LHCN-M2 (cell line): ENCODE data around the gene ZNRD2. TPM values are rescaled to one million over a fixed set of nuclear protein-coding genes. Genes with fewer than 3 reads are reported as not detected.
"Not testable (repeated sequence)": the region's sequence is repeated elsewhere in the genome, so short reads cannot be mapped to it uniquely, and the experiment has no call there.

ENCODE experiments used
- DNase-seq: peaks from one replicate; pipeline ENCODE4 v3.0.0-alpha.2; 2012; ENCODE audit warnings: low read depth
- polyA plus RNA-seq: library from polyadenylated mRNA; unstranded; fragments of >200 nt; gene quantifications from one replicate; pipeline ENCODE4 v1.2.1, GENCODE V29; 2012; ENCODE audit warnings: missing spikeins
- total RNA-seq: library from RNA; depleted of rRNA; stranded (reverse); fragments of >200 nt; gene quantifications from 2 replicates; pipeline ENCODE4 v1.2.3, GENCODE V29; 2014; rRNA removed

ZNRD2 gene, protein sequence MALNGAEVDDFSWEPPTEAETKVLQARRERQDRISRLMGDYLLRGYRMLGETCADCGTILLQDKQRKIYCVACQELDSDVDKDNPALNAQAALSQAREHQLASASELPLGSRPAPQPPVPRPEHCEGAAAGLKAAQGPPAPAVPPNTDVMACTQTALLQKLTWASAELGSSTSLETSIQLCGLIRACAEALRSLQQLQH
- 50.4 and 57.8 TPM in 2 replicates for total RNA-seq
- polyA plus RNA-seq, result 77.3 TPM

DNA sequence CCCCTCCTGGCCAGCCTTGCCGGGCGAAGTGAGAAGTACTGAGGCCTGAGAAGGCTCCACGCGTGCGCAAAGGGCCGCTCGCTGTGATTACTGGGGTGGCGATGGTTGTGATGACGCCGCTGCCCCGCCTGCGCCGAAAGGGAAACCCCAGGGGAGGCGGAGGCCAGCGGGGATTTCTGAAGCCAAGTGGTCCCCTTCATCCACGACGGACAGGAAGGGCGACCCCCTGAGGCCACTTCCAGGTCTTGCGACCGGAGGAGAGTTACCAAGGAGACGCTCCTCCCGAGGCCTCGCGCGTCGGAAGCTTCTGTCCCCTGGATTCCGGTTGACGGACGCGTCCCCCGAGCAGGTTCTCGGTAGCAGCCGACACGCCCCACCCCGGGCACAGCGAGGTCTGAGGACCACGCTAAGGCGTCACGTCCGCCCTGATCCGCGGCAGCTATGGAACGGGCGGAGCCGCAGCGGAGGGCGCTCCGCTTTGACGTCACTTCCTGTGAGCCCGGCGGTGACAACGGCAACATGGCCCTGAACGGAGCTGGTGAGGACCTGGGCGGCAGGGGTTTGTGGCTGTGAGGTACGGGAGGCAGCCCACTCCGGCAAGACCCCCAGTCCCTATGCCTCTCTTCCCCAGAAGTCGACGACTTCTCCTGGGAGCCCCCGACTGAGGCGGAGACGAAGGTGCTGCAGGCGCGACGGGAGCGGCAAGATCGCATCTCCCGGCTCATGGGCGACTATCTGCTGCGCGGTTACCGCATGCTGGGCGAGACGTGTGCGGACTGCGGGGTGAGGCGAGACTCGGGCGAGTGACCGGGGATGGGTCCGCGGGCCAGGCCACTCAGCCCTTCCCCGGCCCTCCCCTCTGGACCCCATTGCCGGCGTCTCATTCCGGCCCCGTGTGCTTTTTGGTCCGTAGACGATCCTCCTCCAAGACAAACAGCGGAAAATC is at the start of gene ZNRD2:
ZNRD2 (plus strand) TSS at position 505 of the 946 bp plus-strand sequence; CDS start at position 520, 15 bp downstream.
- peak; percentile 99 for DNase-seq

DNA sequence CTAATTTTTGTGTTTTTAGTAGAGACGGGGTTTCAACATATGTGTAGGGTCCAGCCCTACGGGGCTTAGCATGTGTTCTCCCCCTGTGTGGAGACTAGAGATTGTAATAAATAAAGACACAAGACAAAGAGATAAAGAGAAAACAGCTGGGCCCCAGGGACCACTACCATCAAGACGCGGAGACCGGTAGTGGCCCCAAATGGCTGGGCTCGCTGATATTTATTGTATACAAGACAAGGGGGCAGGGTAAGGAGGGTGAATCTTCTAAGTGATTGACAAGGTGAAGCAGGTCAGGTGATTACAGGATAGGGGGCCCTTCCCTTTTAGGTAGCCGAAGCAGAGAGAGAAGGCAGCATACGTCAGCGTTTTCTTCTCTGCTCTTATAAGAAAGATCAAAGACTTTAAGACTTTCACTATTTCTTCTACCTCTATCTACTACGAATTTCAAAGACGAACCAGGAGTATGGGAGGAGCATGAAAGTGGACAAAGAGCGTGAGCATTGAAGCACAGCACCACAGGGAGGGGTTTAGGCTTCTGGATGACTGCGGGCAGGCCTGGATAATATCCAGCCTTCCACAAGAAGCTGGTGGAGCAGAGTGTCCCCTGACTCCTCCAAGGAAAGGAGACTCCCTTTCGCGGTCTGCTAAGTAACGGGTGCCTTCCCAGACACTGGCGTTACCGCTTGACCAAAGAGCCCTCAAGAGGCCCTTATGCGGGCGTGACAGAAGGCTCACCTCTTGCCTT is 48.3 kb upstream of the ZNRD2 start:
- DNase-seq, result not testable (repeated sequence)

DNA sequence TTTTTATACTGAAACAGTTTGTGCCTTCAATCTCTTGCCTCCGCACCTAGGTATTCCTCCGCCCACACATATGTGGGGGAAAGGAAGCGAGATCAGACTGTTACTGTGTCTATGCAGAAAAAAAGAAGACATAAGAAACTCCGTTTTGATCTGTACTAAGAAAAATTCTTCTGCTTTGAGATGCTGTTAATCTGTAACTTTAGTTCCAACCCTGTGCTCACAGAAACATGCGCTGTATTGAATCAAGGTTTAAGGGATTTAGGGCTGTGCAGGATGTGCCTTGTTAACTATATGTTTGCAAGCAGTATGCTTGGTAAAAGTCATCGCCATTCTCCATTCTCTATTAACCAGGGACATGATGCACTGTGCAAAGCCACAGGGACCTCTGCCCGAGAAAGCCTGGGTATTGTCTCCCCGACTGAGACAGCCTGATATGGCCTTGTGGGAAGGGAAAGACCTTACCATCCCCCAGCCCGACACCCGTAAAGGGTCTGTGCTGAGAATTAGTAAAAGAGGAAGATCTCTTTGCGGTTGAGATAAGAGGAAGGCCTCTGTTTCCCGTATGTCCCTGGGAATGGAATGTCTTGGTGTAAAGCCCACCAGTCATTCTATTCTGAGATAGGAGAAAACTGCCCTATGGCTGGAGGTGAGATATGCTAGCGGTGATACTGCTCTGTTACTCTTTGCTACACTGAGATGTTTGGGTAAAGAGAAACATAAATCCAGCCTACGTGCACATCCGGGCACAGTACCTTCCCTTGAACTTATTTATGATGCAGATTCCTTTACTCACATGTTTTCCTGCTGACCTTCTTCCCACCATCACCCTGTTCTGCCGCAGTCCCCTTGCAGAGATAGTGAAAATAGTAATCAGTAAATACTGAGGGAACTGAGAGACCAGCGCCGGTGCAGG is 47.3 kb upstream of the ZNRD2 start:
- not testable (repeated sequence) for DNase-seq

DNA sequence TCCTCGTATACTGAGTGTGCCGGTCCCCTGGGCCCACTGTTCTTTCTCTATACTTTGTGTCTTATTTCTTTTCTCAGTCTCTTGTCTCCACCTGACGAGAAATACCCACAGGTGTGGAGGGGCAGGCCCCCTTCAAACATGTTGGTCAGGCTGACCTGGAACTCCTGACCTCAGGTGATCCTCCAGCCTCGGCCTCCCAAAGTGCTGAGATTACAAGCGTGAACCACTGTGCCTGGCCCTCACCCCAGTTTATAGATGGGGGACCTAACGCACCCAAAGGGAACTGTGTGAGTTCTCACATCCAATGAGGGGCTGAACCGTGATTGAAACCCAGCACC is 46.7 kb upstream of the ZNRD2 start:
- DNase-seq, result not testable (repeated sequence)

GRCh38 chr11:65524014-65524740 is 46.1 kb upstream of the ZNRD2 start:
- no peak for DNase-seq

DNA sequence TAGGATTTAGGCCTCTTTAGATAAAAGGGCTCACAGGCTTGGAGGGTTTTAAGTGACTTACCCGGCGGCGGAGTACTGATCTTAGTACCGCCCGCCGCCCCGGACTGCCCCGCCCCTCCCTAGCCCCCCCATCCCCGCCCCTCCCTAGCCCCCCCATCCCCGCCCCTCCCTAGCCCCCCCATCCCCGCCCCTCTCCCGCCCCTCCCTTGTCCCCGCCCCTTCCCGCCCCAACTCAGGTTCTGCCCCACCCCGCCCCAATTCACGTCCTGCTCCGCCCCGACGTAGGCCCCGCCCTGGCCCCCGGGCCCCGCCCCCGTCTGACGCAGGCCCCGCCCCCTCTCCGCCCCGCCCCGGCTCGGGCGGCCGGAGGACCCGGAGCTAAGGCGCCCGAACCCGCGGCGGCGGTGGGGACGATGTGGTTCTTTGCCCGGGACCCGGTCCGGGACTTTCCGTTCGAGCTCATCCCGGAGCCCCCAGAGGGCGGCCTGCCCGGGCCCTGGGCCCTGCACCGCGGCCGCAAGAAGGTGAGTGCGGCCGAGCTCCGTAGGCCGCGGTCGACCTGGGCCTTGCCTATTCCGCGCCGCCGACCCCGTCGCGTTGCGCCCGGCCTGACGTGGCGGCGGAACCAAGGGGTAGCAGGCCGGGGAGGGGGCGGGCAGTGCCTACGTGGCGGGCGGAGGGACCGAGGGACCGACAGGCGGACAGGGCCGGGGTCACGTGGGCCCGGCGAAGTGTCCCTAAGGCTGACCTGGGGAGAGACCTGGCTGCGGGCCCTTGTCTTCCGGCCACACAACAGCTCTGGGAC is 45.3 kb upstream of the ZNRD2 start, which contains the start of gene SCYL1:
SCYL1 (plus strand) TSS at position 343 of the 805 bp plus-strand sequence; CDS start at position 414, 71 bp downstream.
- DNase-seq, result peak; percentile 66

GRCh38 chr11:65525546-65526480 is 44.5 kb upstream of the ZNRD2 start:
- DNase-seq, result no peak

GRCh38 chr11:65526744-65527143 is 43.5 kb upstream of the ZNRD2 start:
- DNase-seq, result no peak

DNA sequence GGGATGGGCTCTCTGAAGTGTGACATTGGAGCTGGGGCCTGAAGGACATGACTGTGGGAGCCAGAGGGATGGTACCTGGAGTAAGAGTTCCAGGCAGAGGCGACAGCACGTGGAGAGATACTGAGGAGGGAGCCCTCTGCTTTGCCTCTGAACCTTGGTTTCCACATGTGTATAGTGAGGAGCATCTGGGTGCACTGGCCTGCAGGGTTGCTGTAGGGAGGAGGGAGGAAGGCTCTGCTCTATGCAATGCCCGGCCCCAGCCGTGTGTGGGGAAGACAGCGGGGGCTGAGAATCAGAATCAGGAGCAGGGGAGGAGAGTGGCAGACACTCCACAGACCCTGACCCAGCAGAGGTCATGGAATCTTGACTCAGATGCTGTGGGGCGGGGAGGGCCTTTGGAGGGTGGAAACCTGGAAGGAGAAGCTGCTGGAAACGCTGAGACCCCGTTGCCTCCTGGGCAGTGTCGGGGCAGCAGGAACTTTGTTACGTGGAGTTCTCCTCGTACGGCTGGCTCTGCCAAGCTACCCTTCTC is 41.4 kb upstream of the ZNRD2 start:
- no peak for DNase-seq

GRCh38 chr11:65529475-65530156 is 40.7 kb upstream of the ZNRD2 start:
- no peak for DNase-seq

DNA sequence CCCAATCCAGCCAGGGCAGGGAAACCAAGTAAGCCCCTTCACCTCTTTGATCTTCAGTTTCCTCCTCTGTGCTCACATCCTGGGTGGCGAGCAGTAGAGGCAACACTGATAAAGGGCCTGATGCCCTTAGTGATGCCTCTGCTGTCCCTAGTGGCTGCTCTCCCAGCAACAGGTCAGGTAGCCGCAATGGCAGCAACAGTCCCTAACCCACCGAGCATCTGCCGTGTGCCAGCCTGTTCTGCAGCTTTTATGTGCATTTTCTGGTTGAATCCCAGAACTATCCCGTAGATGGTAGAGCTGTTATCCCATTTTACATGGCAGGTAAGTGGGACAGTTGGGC is 40.1 kb upstream of the ZNRD2 start:
- DNase-seq, result no peak

DNA sequence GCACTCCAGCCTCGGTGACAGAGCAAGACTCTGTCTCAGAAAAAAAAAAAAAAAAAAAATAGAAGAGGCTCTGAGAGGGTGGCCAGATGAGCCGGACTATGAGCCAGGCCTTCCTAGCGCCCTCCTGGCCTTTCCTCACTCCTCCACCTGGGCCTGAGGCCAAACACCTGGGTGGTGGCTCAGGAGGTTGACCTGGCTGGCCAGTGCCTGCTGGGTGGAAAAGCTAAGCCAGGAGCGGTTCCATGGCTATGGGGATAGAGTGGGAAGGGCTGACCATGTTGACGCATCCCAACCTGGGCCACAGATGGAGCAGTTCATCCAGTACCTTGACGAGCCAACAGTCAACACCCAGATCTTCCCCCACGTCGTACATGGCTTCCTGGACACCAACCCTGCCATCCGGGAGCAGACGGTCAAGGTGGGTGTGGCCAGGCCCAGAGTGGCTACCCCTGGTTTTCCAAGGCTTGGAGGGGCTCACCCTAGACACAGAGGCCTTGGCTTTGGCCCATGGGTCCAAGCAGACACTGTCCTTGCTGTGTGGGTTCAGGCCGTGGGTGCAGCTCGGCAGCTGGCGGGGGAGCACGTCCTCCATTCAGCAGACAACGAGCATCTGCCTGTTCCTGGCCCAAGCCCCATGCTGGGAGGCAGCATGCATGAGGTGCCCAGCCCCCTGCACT is 37.8 kb upstream of the ZNRD2 start:
- no peak for DNase-seq

- no peak for DNase-seq
Observed at GRCh38 chr11:65535102-65535501, 35.2 kb upstream of the ZNRD2 start.

DNA sequence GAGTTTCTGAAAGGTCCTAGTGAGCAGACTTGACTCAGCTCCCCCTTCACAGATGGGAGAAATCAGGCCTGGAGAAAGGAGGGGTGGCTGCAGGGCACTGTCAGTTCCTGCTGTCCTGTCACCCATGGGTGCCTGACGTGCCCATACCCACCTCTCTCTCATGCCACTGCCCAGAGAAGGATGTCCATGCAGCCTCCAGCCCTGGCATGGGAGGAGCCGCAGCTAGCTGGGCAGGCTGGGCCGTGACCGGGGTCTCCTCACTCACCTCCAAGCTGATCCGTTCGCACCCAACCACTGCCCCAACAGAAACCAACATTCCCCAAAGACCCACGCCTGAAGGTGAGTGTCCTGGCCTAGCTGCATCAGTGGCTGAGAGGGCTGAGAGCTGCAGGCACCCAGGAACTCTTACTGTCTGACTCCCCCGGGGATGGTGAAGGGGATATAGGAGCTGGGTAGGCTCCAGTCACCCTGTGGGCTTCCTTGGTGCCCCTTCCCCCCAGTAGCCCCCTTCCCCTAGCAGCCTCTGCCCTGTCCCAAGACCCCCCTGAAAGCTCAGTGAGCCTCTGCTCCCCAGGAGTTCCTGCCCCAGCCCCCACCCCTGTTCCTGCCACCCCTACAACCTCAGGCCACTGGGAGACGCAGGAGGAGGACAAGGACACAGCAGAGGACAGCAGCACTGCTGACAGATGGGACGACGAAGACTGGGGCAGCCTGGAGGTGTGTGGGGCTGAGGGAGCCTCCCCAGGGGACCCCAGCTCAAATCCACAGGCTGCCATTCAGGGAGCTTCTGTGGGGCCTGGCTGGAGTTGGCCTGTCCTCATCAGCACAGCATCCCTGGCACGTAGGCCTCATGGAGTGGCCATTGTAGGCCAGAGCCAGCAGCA is 33.6 kb upstream of the ZNRD2 start:
- no peak for DNase-seq

- DNase-seq, result no peak
Observed at GRCh38 chr11:65537296-65537597, 33.0 kb upstream of the ZNRD2 start.

DNA sequence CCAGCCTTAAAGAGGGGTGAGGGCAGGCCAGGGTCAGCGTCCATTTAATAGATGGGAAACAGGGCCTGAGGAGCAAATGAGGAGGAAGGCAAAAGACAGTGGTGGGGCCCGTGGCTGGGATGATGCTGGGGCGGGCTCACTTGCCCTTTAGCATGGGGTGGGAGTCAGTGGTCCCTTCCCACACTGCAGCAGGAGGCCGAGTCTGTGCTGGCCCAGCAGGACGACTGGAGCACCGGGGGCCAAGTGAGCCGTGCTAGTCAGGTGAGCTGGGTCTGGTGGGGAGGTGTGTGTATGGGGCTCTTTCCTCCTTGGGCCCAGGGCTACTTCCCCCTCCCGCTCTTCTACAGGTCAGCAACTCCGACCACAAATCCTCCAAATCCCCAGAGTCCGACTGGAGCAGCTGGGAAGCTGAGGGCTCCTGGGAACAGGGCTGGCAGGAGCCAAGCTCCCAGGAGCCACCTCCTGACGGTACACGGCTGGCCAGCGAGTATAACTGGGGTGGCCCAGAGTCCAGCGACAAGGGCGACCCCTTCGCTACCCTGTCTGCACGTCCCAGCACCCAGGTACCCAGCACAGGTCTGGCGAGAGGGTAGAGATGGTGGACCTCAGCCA is 32.6 kb upstream of the ZNRD2 start:
- peak; percentile 66 for DNase-seq
